K562 (cell line): ENCODE results near the gene DENND4C. TPM values are rescaled to one million over a fixed set of nuclear protein-coding genes. Genes with fewer than 3 reads are reported as not detected.
A peak's percentile ranks its signal among the peaks of the same experiment; 100 is the strongest.

Experiments used
- ARID1B ChIP-seq: fragments of 450-650 bp; IDR thresholded peaks from 2 replicates; pipeline ENCODE4 v1.6.1; 2016; ENCODE audit warnings: antibody characterized with exemption, mild to moderate bottlenecking, inconsistent platforms
- CBFA2T3 ChIP-seq: fragments of 450-650 bp; IDR thresholded peaks from 2 replicates; pipeline ENCODE4 v1.6.1; 2017
- DACH1 ChIP-seq: fragments of 450-650 bp; IDR thresholded peaks from 2 replicates; pipeline ENCODE4 v1.6.1; 2018; ENCODE audit not compliant: partially characterized antibody
- E4F1 ChIP-seq: fragments of 250-450 bp; sonication (Bioruptor Pico); IDR thresholded peaks from 2 replicates; pipeline ENCODE4 v1.5.0; 2021; ENCODE audit warnings: mild to moderate bottlenecking, borderline replicate concordance
- GTF2A2 ChIP-seq: IDR thresholded peaks from 2 replicates; pipeline ENCODE4 v1.6.1; 2016; ENCODE audit warnings: mild to moderate bottlenecking, missing genetic modification characterization, missing compliant biosample characterization
- HMG20B ChIP-seq: fragments of 250-450 bp; sonication (Bioruptor Pico); IDR thresholded peaks from 2 replicates; pipeline ENCODE4 v1.5.0; 2021; ENCODE audit warnings: mild to moderate bottlenecking
- L3MBTL2 ChIP-seq: fragments of 450-650 bp; IDR thresholded peaks from 2 replicates; pipeline ENCODE4 v1.6.1; 2016; ENCODE audit warnings: mild to moderate bottlenecking, moderate library complexity
- NCOR1 ChIP-seq: fragments of 450-650 bp; IDR thresholded peaks from 2 replicates; pipeline ENCODE4 v1.6.1; 2016; ENCODE audit warnings: mild to moderate bottlenecking, moderate library complexity
- RCOR1 ChIP-seq, 2 experiments: IDR thresholded peaks; 2 replicates each; pipeline ENCODE4 v1.6.1; 2012; ENCODE audit warnings: low read depth in 2 of 2, low read length in 2 of 2, borderline replicate concordance in 1 of 2, improper control_type of control experiment in 1 of 2
- RNF219 ChIP-seq: fragments of 250-450 bp; sonication (Bioruptor Pico); IDR thresholded peaks from 2 replicates; pipeline ENCODE4 v1.5.0; 2022; ENCODE audit warnings: mild to moderate bottlenecking
- SNIP1 ChIP-seq: fragments of 450-650 bp; IDR thresholded peaks from 2 replicates; pipeline ENCODE4 v1.7.1; 2017; ENCODE audit warnings: low read depth, mild to moderate bottlenecking
- XRCC4 ChIP-seq: IDR thresholded peaks from one replicate; pipeline ENCODE4 v1.6.1; 2011; ENCODE audit not compliant: insufficient read depth, insufficient read length; ENCODE audit errors: extremely low read depth
- ZKSCAN1 ChIP-seq: fragments of 150-350 bp; IDR thresholded peaks from 2 replicates; pipeline ENCODE4 v1.6.1; 2016; ENCODE audit warnings: low read depth, low read length
- polyA plus RNA-seq, 8 experiments: library from polyadenylated mRNA; depleted of rRNA in 4 of 8; stranded (reverse) in 5 of 8; unstranded in 3 of 8; fragments of >200 nt; fragmentation: Nextera tagmentation in 2 of 8; fragmentation: Illumina TruSeq in 1 of 8; extraction: Ambion mirVana in 2 of 8; extraction: Trizol in 1 of 8; gene quantifications; 2 replicates each; pipeline versions ENCODE4 v1.2.1 to v1.2.3, GENCODE V29; 2011 to 2014; ENCODE audit warnings: inconsistent platforms in 1 of 8, missing spikeins in 1 of 8
- total RNA-seq, 7 experiments: library from RNA; depleted of rRNA in 6 of 7; stranded (reverse); fragments of >200 nt in 6 of 7; fragmentation: Illumina TruSeq in 2 of 7; extraction: Trizol in 2 of 7; gene quantifications; 2 replicates each; pipeline versions ENCODE4 v1.2.1 to v1.2.3, GENCODE V29; 2011 to 2021; ENCODE audit warnings: low replicate concordance in 1 of 7
- TF ChIP-seq, protein P1 (sequence below), 2 experiments: fragments of 450-650 bp; formaldehyde crosslinking in 1 of 2; IDR thresholded peaks; 2 replicates each; pipeline versions ENCODE4 v1.4.0 to v1.6.1; 2014 to 2020; ENCODE audit warnings: mild to moderate bottlenecking in 2 of 2, borderline replicate concordance in 1 of 2, low read depth in 1 of 2
- TF ChIP-seq, protein P2 (sequence below): fragments of 200-800 bp; sonication (Bioruptor generic); IDR thresholded peaks from 2 replicates; pipeline ENCODE4 v1.6.1; 2017; ENCODE audit warnings: missing genetic modification characterization, missing compliant biosample characterization

Gene DENND4C
- total and polyA plus RNA-seq, 9 of the 15 experiments (the other 6 are each of a cell fraction or from before 2014, with no cell fraction given), result 4.8 to 31.8 (median 13.9) TPM

- TF ChIP-seq E4F1 (CRISPR knock-in tag) (no peak), RNF219 (no peak), HMG20B (CRISPR knock-in tag) (no peak), CBFA2T3 (peak; percentile 64), GTF2A2 (tag) (no peak), RCOR1 (IDR thresholded peaks at IDR 0.05; ENCODE audit: borderline replicate concordance in 1 of 2, low read depth in 2 of 2, low read length in 2 of 2) (peak in 1 of 2 experiments; percentile 31; a peak in 1 of 4 replicates), DACH1 (no peak), L3MBTL2 (peak; percentile 39), ARID1B (peak; percentile 49), XRCC4 (no peak), ZKSCAN1 (no peak), SNIP1 (no peak), NCOR1 (peak; percentile 30; the same call in 1 of the 2 replicates)
- TF ChIP-seq, protein P1, sequence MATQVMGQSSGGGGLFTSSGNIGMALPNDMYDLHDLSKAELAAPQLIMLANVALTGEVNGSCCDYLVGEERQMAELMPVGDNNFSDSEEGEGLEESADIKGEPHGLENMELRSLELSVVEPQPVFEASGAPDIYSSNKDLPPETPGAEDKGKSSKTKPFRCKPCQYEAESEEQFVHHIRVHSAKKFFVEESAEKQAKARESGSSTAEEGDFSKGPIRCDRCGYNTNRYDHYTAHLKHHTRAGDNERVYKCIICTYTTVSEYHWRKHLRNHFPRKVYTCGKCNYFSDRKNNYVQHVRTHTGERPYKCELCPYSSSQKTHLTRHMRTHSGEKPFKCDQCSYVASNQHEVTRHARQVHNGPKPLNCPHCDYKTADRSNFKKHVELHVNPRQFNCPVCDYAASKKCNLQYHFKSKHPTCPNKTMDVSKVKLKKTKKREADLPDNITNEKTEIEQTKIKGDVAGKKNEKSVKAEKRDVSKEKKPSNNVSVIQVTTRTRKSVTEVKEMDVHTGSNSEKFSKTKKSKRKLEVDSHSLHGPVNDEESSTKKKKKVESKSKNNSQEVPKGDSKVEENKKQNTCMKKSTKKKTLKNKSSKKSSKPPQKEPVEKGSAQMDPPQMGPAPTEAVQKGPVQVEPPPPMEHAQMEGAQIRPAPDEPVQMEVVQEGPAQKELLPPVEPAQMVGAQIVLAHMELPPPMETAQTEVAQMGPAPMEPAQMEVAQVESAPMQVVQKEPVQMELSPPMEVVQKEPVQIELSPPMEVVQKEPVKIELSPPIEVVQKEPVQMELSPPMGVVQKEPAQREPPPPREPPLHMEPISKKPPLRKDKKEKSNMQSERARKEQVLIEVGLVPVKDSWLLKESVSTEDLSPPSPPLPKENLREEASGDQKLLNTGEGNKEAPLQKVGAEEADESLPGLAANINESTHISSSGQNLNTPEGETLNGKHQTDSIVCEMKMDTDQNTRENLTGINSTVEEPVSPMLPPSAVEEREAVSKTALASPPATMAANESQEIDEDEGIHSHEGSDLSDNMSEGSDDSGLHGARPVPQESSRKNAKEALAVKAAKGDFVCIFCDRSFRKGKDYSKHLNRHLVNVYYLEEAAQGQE (IDR thresholded peaks at IDR 0.05; ENCODE audit: borderline replicate concordance), result no peak
- TF ChIP-seq, protein P1 (CRISPR knock-in tag; IDR thresholded peaks at IDR 0.05; ENCODE audit: low read depth), result no peak
- TF ChIP-seq, protein P2, sequence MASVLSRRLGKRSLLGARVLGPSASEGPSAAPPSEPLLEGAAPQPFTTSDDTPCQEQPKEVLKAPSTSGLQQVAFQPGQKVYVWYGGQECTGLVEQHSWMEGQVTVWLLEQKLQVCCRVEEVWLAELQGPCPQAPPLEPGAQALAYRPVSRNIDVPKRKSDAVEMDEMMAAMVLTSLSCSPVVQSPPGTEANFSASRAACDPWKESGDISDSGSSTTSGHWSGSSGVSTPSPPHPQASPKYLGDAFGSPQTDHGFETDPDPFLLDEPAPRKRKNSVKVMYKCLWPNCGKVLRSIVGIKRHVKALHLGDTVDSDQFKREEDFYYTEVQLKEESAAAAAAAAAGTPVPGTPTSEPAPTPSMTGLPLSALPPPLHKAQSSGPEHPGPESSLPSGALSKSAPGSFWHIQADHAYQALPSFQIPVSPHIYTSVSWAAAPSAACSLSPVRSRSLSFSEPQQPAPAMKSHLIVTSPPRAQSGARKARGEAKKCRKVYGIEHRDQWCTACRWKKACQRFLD (CRISPR knock-in tag), result no peak
Observed at GRCh38 chr9:19223724-19224123, 6.8 kb upstream of the DENND4C start (continued).
